T1000 (cell line): Measurements from ENCODE around the gene DDX20.
"Not testable (repeated sequence)": the region's sequence is repeated elsewhere in the genome, so short reads cannot be mapped to it uniquely, and the experiment has no call there.

Source experiments
- DNase-seq: peaks from one replicate; lab custom pipeline; 2025; ENCODE audit warnings: mixed read lengths; lab: John Stamatoyannopoulos, UW

DDX20 gene

GRCh38 chr1:111733183-111733991 is 22.3 kb upstream of the DDX20 start:
- DNase-seq = peak; percentile 84

- no peak for DNase-seq
Measured at GRCh38 chr1:111733992-111734341, 21.7 kb upstream of the DDX20 start.

- DNase-seq = no peak
Measured at GRCh38 chr1:111734426-111734825, 21.3 kb upstream of the DDX20 start.

- no peak for DNase-seq
Measured at GRCh38 chr1:111734856-111735255, 20.8 kb upstream of the DDX20 start.

- DNase-seq = no peak
Measured at GRCh38 chr1:111735321-111735720, 20.4 kb upstream of the DDX20 start.

GRCh38 chr1:111735858-111736544 is 19.7 kb upstream of the DDX20 start:
- no peak for DNase-seq

- DNase-seq = no peak
Measured at GRCh38 chr1:111736548-111737215, 19.0 kb upstream of the DDX20 start.

- no peak for DNase-seq
Measured at GRCh38 chr1:111737216-111738132, 18.2 kb upstream of the DDX20 start.

GRCh38 chr1:111738133-111738435 is 17.6 kb upstream of the DDX20 start:
- DNase-seq = no peak

GRCh38 chr1:111738436-111739193 is 17.1 kb upstream of the DDX20 start:
- DNase-seq = peak; percentile 82

GRCh38 chr1:111739194-111739924 is 16.3 kb upstream of the DDX20 start, which contains the start of gene INKA2:
INKA2 (minus strand) TSS chr1:111739395; CDS start chr1:111739242, 153 bp downstream.
- DNase-seq = peak; percentile 86

GRCh38 chr1:111739925-111740765 is 15.6 kb upstream of the DDX20 start:
- DNase-seq = no peak

- not testable (repeated sequence) for DNase-seq
Measured at GRCh38 chr1:111742292-111742691, 13.4 kb upstream of the DDX20 start.

- peak; percentile 69 for DNase-seq
Measured at GRCh38 chr1:111742938-111743549, 12.7 kb upstream of the DDX20 start.

GRCh38 chr1:111743679-111744101 is 12.0 kb upstream of the DDX20 start:
- peak; percentile 82 for DNase-seq

- no peak for DNase-seq
Measured at GRCh38 chr1:111745675-111746613, 9.8 kb upstream of the DDX20 start.

- no peak for DNase-seq
Measured at GRCh38 chr1:111746614-111746999, 9.1 kb upstream of the DDX20 start.

GRCh38 chr1:111747282-111747734 is 8.4 kb upstream of the DDX20 start:
- peak; percentile 66 for DNase-seq
